22Rv1 (cell line): Measurements from ENCODE around the gene KIAA0232.

ENCODE experiments used
- H3K27ac ChIP-seq: fragments of 450-650 bp; 2 replicates; pipeline ENCODE4 v1.5.1; 2017
- CTCF ChIP-seq: fragments of 450-650 bp; IDR thresholded peaks from 2 replicates; pipeline ENCODE4 v1.5.1; 2017; ENCODE audit warnings: mild to moderate bottlenecking
- ZFX ChIP-seq: fragments of 450-650 bp; IDR thresholded peaks from 2 replicates; pipeline ENCODE4 v1.6.1; 2017; ENCODE audit warnings: antibody characterized with exemption, borderline replicate concordance

The KIAA0232 gene

GRCh38 chr4:6847178-6847577 lies 64.7 kb downstream of the KIAA0232 start:
- TF ChIP-seq CTCF (no peak), ZFX (no peak)
- no peak overlapping the region for H3K27ac ChIP-seq

- H3K27ac ChIP-seq = no peak overlapping the region
- no peak for TF ChIP-seq ZFX
- TF ChIP-seq CTCF = no peak
Observed at GRCh38 chr4:6848717-6849305, 66.3 kb downstream of the KIAA0232 start.

GRCh38 chr4:6849691-6850090 lies 67.2 kb downstream of the KIAA0232 start:
- TF ChIP-seq CTCF = no peak
- no peak for TF ChIP-seq ZFX
- H3K27ac ChIP-seq = no peak overlapping the region

GRCh38 chr4:6851431-6851830 lies 68.9 kb downstream of the KIAA0232 start:
- TF ChIP-seq ZFX = no peak
- no peak for TF ChIP-seq CTCF

GRCh38 chr4:6851962-6852361 lies 69.4 kb downstream of the KIAA0232 start:
- H3K27ac ChIP-seq = no peak overlapping the region
- TF ChIP-seq ZFX (no peak), CTCF (no peak)

More at GRCh38 chr4:6851431-6851830, 68.9 kb downstream of the KIAA0232 start:
- no peak overlapping the region for H3K27ac ChIP-seq

- TF ChIP-seq CTCF (no peak), ZFX (no peak)
- H3K27ac ChIP-seq = no peak overlapping the region
Observed at GRCh38 chr4:6852582-6852981, 70.1 kb downstream of the KIAA0232 start.

- no peak overlapping the region for H3K27ac ChIP-seq
- TF ChIP-seq ZFX = no peak
- TF ChIP-seq CTCF = no peak
Observed at GRCh38 chr4:6854098-6854744, 71.7 kb downstream of the KIAA0232 start.
